GM19372 (cell line): ENCODE measurements around the gene NAA10.
A peak's percentile ranks its signal among the peaks of the same experiment; 100 is the strongest.

Experiments used
- ATAC-seq: cut with Tn5 transposase; IDR thresholded peaks from one replicate; pipeline ENCODE4 v1.9.1; 2021; ENCODE audit warnings: mild to moderate bottlenecking, low read depth, moderate library complexity; ENCODE audit not compliant: unreplicated experiment

Gene NAA10

DNA sequence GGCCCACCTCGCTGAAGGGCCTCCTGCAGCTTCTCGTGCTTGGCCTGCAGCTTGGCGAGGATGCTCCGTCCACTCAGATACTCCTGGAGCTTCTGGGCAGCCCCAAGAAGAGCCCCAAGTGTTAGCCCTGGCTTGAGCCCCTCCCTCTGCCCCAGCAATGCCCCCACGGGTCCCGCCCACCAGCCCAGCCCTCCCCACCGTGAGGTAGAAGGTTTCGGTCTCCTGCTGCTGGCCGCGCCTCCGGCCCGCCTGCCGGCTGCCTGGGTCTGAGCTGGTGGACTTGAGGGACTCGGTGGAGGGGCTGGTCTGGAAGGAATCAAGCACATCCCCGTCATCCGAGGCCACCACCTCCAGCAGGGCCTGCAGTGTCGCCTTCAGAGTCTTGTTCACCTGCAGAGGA, 21.6 kb downstream of the NAA10 start:
- ATAC-seq, result no peak

DNA sequence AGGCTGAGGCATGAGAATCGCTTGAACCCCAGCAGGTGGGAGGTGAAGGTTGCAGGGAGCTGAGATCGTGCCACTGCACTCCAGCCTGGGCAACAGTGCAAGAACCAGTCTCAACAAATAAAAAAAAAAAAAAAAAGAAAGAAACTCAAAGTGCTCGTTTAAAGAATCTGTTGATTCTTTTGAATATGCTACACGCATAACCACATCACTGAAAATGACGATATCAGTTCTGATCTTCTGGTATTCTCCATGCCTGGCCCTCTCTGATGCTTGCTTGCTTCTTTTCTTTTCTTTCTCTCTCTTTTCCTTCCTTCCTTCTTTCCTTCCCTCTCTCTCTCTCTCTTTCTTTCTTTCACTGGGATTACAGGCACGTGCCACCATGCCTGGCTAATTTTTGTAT, 23.0 kb downstream of the NAA10 start:
- no peak for ATAC-seq

- ATAC-seq, result no peak
Measured at GRCh38 chrX:153910446-153910845, 24.4 kb downstream of the NAA10 start.

DNA sequence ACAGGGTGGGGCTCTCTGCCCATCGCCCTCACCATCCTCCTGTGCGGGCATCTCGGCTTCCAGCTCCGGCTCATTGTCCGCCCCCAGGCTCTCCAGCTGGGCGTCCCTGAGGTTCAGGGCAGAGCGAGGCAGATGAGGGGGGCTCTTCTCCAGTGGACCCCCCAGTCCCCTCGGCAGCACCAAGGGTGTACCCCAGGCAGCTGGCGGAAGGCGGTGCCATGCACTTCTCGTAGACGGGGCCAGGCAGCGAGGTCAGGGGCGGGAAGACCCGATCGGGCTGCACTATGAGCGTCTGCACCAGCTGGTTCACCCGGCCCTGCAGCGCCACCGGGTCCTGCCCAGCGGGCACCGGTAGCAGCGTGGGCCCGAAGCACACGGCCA, 24.9 kb downstream of the NAA10 start:
- no peak for ATAC-seq

- no peak for ATAC-seq
Measured at GRCh38 chrX:153909024-153909979, 25.5 kb downstream of the NAA10 start.

GRCh38 chrX:153908219-153908860, 26.5 kb downstream of the NAA10 start:
- ATAC-seq, result no peak

GRCh38 chrX:153907456-153907855, 27.4 kb downstream of the NAA10 start:
- no peak for ATAC-seq

DNA sequence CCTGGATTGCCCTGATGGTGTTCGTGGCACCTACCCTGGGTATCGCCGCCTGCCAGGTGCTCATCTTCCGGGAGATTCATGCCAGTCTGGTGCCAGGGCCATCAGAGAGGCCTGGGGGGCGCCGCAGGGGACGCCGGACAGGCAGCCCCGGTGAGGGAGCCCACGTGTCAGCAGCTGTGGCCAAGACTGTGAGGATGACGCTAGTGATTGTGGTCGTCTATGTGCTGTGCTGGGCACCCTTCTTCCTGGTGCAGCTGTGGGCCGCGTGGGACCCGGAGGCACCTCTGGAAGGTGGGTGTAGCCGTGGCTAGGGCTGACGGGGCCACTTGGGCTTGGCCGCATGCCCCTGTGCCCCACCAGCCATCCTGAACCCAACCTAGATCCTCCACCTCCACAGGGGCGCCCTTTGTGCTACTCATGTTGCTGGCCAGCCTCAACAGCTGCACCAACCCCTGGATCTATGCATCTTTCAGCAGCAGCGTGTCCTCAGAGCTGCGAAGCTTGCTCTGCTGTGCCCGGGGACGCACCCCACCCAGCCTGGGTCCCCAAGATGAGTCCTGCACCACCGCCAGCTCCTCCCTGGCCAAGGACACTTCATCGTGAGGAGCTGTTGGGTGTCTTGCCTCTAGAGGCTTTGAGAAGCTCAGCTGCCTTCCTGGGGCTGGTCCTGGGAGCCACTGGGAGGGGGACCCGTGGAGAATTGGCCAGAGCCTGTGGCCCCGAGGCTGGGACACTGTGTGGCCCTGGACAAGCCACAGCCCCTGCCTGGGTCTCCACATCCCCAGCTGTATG, 28.5 kb downstream of the NAA10 start:
- ATAC-seq, result no peak

- no peak for ATAC-seq
Measured at GRCh38 chrX:153905481-153906095, 29.2 kb downstream of the NAA10 start.

DNA sequence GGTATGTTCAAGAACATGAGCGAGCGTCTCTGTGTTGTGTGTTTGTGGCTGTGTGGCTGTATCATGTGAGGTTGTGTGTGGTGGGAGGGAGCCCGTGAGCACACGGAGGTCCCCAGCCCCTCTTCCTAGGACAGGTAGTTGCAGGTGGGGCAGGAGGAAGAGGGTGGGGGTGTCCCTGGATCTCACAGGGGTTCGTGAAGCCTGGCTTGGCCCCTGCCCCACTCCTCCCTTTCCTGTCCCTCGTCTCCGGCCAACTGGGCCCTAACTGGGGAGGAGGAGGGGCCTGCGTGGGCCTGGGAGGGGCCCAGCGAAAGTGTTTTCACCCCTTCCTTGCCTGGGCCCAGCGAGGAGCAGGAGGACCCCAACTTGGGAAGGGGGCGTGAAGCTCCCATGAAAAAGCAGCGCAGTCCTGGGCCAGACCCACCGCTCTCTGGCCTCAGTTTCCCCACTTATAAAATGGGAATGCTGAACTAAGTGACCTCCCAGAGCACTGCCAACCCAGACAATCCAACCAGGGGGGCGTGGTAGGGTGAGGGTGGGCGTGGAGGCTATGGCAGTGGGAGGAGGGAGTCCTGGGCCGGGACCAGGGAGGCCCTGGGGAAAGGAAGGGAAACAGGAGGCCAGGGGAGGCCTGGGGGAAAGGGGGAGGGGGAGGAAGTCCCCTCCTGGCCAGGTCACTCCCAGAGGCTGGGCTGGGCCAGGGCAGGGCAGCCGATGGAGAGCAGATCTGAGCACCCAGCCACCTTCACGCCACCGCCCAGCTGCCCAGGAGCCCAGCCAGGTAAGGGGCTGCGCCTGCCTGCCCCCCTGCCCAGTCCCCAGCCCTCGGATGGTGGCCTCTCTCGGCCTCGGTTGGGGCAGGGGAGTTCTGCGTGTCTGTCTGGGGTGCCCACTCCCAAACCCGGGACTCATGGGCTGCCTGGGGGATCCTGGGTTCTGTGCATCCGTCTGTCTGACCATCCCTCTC, 30.6 kb downstream of the NAA10 start, which contains the start of gene AVPR2:
TSS of gene AVPR2 (plus strand) at position 683 of the 967 bp plus-strand sequence. CDS start 473 bp downstream, outside the sequence.
- no peak for ATAC-seq

GRCh38 chrX:153903238-153903980, 31.4 kb downstream of the NAA10 start:
- no peak for ATAC-seq

DNA sequence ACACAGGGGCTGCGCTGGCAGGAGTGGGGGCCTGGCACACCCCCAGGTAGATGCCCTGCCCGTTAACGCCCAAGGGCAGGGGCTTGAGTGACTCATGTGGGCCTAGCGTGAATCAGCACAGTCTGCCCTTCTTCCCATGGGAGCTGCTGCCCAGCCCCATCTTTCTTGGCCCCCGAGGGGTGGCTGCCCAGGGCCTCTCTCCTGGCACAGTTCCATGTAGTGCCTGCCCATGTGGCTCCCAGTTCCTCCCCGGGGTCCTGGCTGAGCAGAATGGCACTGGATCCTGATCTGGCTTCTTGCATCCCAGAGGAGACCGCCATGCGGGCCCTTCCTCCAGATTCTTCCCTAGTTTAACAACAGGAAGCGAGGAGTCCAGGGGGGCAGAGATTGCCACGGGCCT, 32.5 kb downstream of the NAA10 start:
- no peak for ATAC-seq

GRCh38 chrX:153901753-153902140, 33.1 kb downstream of the NAA10 start:
- ATAC-seq, result no peak

- peak; percentile 64 for ATAC-seq
Measured at GRCh38 chrX:153900831-153901752, 33.7 kb downstream of the NAA10 start.

GRCh38 chrX:153897899-153898298, 36.9 kb downstream of the NAA10 start:
- no peak for ATAC-seq

- no peak for ATAC-seq
Measured at GRCh38 chrX:153889123-153889522, 45.7 kb downstream of the NAA10 start.

DNA sequence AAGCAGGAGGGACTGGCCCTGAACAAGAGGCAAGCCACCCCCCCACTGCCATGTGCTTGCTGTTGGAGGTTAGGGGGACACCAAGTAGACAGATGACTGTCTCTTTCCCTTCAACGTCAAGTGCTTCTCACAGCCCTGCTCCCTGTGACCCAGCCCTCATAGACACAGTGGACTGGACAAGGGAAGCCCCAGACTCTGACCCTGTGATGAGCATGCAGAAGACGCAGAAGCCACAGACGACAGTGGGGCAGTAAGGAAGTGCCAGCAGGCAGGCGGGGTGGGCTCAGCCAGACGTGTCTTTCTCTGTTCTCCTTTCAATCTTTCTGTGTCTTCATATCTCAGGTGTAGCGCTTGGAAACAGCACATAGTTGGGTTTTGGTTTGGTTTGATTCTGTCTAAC, 46.5 kb downstream of the NAA10 start:
- ATAC-seq, result no peak

DNA sequence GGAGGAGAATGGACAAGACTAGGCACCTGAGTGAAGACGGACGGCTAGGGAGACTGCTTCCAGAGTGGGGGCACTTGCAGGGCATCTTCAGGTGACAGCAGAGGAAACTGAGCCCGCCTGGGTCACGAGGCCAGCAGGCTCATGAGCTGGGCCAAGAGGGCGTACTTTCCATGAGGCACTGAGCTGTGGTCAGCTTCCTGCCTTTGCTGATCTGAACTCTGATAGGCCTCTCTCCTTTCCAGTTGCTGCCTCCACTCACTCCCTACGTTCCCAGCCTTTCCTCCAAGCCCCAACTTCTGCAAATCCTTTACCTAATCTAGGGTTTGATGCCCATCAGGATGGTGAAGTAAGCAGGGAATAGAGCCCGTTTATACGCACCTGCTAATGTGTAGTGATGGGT, 47.5 kb downstream of the NAA10 start:
- ATAC-seq, result no peak
